PC-3 (cell line): ENCODE data around the gene RABGAP1. TPM values are rescaled to one million over a fixed set of nuclear protein-coding genes. Genes with fewer than 3 reads are reported as not detected.

ENCODE experiments used
- ATAC-seq: fragments of 200-7000 bp; cut with Tn5 transposase; 2 replicates; pipeline ENCODE4 v1.9.1; 2020; ENCODE audit warnings: mild to moderate bottlenecking, moderate library complexity
- BruUV-seq: library from RNA; stranded (reverse); fragments of 400-500 nt; replicated peaks from 2 replicates; lab custom pipeline; 2021; lab: Mats Ljungman, UMichigan
- CTCF ChIA-PET: fragments of 300-600 bp; sonication (Branson Sonifier 250); formaldehyde crosslinking; loops from one replicate; lab custom pipeline; 2022; ENCODE audit warnings: antibody characterized with exemption; lab: Charles Lee
- POLR2A ChIA-PET: fragments of 300-600 bp; sonication (Branson Sonifier 250); formaldehyde crosslinking; loops from one replicate; lab custom pipeline; 2022; ENCODE audit warnings: antibody characterized with exemption; ENCODE audit not compliant: unreplicated experiment; lab: Charles Lee
- DNase-seq: peaks from one replicate; pipeline ENCODE4 v3.0.0-alpha.2; 2015
- H2AFZ ChIP-seq: fragments of 300-600 bp; sonication (generic); 2 replicates; pipeline ENCODE4 v1.6.0; 2016; ENCODE audit warnings: antibody characterized with exemption, low read length
- H3F3A ChIP-seq: fragments of 300-600 bp; sonication (generic); one replicate; pipeline ENCODE4 v1.6.0; 2017; ENCODE audit warnings: antibody characterized with exemption, low read length, control low read depth, mild to moderate bottlenecking; ENCODE audit not compliant: unreplicated experiment
- H3K27ac ChIP-seq: fragments of 300-600 bp; sonication (generic); 2 replicates; pipeline ENCODE4 v1.5.1; 2016; ENCODE audit warnings: mild to moderate bottlenecking, low read length
- H3K27me3 ChIP-seq: fragments of 300-600 bp; sonication (generic); 2 replicates; pipeline ENCODE4 v1.6.1; 2016; ENCODE audit warnings: low read length, mixed read lengths
- H3K36me3 ChIP-seq: fragments of 300-600 bp; sonication (generic); 2 replicates; pipeline ENCODE4 v1.6.1; 2016; ENCODE audit warnings: low read depth, mixed run types, low read length, mixed read lengths
- H3K4me1 ChIP-seq: fragments of 300-600 bp; sonication (generic); 2 replicates; pipeline ENCODE4 v1.5.1; 2016; ENCODE audit warnings: low read length; ENCODE audit not compliant: insufficient read depth
- H3K4me2 ChIP-seq: fragments of 300-600 bp; sonication (generic); 2 replicates; pipeline ENCODE4 v1.6.0; 2016; ENCODE audit warnings: low read length
- H3K4me3 ChIP-seq: fragments of 300-600 bp; sonication (generic); 2 replicates; pipeline ENCODE4 v1.5.1; 2016; ENCODE audit warnings: mild to moderate bottlenecking, low read length, mixed read lengths
- H3K79me2 ChIP-seq: fragments of 300-600 bp; sonication (generic); 2 replicates; pipeline ENCODE4 v1.6.1; 2017; ENCODE audit warnings: low read length, mixed read lengths
- H3K9ac ChIP-seq: fragments of 300-600 bp; sonication (generic); 2 replicates; pipeline ENCODE4 v1.6.0; 2016; ENCODE audit warnings: mild to moderate bottlenecking, low read length
- H3K9me2 ChIP-seq: fragments of 300-600 bp; sonication (generic); replicated peaks from 2 replicates; pipeline ENCODE4 v1.6.1; 2016; ENCODE audit warnings: mixed run types, low read length, mixed read lengths
- H3K9me3 ChIP-seq: fragments of 300-600 bp; sonication (generic); 2 replicates; pipeline ENCODE4 v1.6.1; 2016; ENCODE audit warnings: low read length, mixed read lengths
- H4K20me1 ChIP-seq: fragments of 300-600 bp; sonication (generic); 2 replicates; pipeline ENCODE4 v1.6.1; 2016; ENCODE audit warnings: low read length, mixed read lengths
- CTCF ChIP-seq: fragments of 300-600 bp; sonication (generic); conservative IDR thresholded peaks from 2 replicates; pipeline ENCODE4 v1.5.1; 2017; ENCODE audit warnings: antibody characterized with exemption, low read depth, mild to moderate bottlenecking, low read length
- EZH2 ChIP-seq: fragments of 300-600 bp; sonication (generic); IDR thresholded peaks from one replicate; pipeline ENCODE4 v1.6.1; 2017; ENCODE audit warnings: antibody characterized with exemption, mild to moderate bottlenecking, low read length; ENCODE audit not compliant: unreplicated experiment
- EZH2phosphoT487 ChIP-seq: fragments of 300-600 bp; sonication (generic); IDR thresholded peaks from 2 replicates; pipeline ENCODE4 v1.6.1; 2018; ENCODE audit warnings: mild to moderate bottlenecking, antibody characterized with exemption, low read length, borderline replicate concordance
- intact Hi-C: fragments of 100-400 bp; cut with micrococcal nuclease; formaldehyde crosslinking; loops from 2 replicates; pipeline ENCODE4 v1.9.0; 2023
- total RNA-seq: library from RNA; depleted of rRNA; stranded (reverse); fragments of >200 nt; gene quantifications from 2 replicates; pipeline ENCODE4 v1.2.3, GENCODE V29; 2014

The RABGAP1 gene
- total RNA-seq, 1 experiment from 2014 or later: 16.5 TPM

GRCh38 chr9:122961139-122961538 is 20.3 kb downstream of the RABGAP1 start:
- Histone ChIP-seq H4K20me1 (no peaks in the 10 kb centered on the region), H3K27me3 (no peaks in the 10 kb centered on the region), H3K9ac (no peak overlapping the region), H3K4me2 (no peak overlapping the region), H3K9me2 (no peaks in the 10 kb centered on the region), H3F3A (no peaks in the 10 kb centered on the region), H3K79me2 (peaks cover 10% of the 10 kb centered on the region), H3K27ac (no peak overlapping the region), H3K4me3 (no peak overlapping the region), H3K4me1 (no peaks in the 10 kb centered on the region), H3K9me3 (no peaks in the 10 kb centered on the region), H2AFZ (no peak overlapping the region), H3K36me3 (peaks cover 13% of the 10 kb centered on the region)
- intact Hi-C loops: no loop called here
- TF ChIP-seq EZH2 (no peak), EZH2phosphoT487 (no peak), CTCF (no peak)
- ChIA-PET POLR2A (no interaction called here), CTCF (no interaction called here)
- no peak for DNase-seq
- no peak for ATAC-seq
- BruUV-seq: no TSS peak

- ATAC-seq: no peak
- Histone ChIP-seq H3K9ac (no peak overlapping the region), H3F3A (no peaks in the 10 kb centered on the region), H4K20me1 (no peaks in the 10 kb centered on the region), H3K4me2 (no peak overlapping the region), H3K4me3 (no peak overlapping the region), H3K4me1 (peaks cover 3% of the 10 kb centered on the region; the same call in 1 of the 2 replicates), H3K79me2 (peaks cover 15% of the 10 kb centered on the region; the same call in 1 of the 2 replicates), H3K9me3 (no peaks in the 10 kb centered on the region), H3K27me3 (no peaks in the 10 kb centered on the region), H3K27ac (no peak overlapping the region), H3K9me2 (no peaks in the 10 kb centered on the region), H2AFZ (no peak overlapping the region), H3K36me3 (no peaks in the 10 kb centered on the region; the same call in 1 of the 2 replicates)
- ChIA-PET CTCF (no interaction called here), POLR2A (interaction anchor here (0.6 kb wide), 1 partner anchor 71 kb away, joined by 3 read pairs; no protein-coding TSS in a partner anchor)
- intact Hi-C loops: no loop called here
- TF ChIP-seq EZH2 (no peak), EZH2phosphoT487 (no peak), CTCF (no peak)
- no TSS peak for BruUV-seq
- DNase-seq: no peak
Observed at GRCh38 chr9:122975196-122975595, 34.4 kb downstream of the RABGAP1 start.

GRCh38 chr9:122978601-122979000 is 37.8 kb downstream of the RABGAP1 start:
- H2AFZ ChIP-seq: no peak overlapping the region
- no peaks in the 10 kb centered on the region for H3F3A ChIP-seq
- no peaks in the 10 kb centered on the region for H3K9me2 ChIP-seq
- H3K9me3 ChIP-seq: no peaks in the 10 kb centered on the region
- no peaks in the 10 kb centered on the region for H3K36me3 ChIP-seq
- intact Hi-C loops: no loop called here
- no peak for TF ChIP-seq EZH2
- no peak for TF ChIP-seq CTCF
- TF ChIP-seq EZH2phosphoT487: no peak
- no peak overlapping the region for H3K4me2 ChIP-seq
- peaks cover 18% of the 10 kb centered on the region for H3K79me2 ChIP-seq
- peak; percentile 4 for DNase-seq
- H3K4me3 ChIP-seq: no peak overlapping the region
- no peaks in the 10 kb centered on the region for H4K20me1 ChIP-seq
- H3K27me3 ChIP-seq: no peaks in the 10 kb centered on the region
- ChIA-PET CTCF (no interaction called here), POLR2A (no interaction called here)
- H3K9ac ChIP-seq: no peak overlapping the region
- H3K4me1 ChIP-seq: peaks cover 3% of the 10 kb centered on the region; the same call in 1 of the 2 replicates
- no TSS peak for BruUV-seq
- peak; percentile 86 for ATAC-seq
- H3K27ac ChIP-seq: peak overlapping the region; percentile 30; the same call in 1 of the 2 replicates
